ENCODE data around the gene FCN1. TPM values are rescaled to one million over a fixed set of nuclear protein-coding genes. Genes with fewer than 3 reads are reported as not detected.
A peak's percentile ranks its signal among the peaks of the same experiment; 100 is the strongest.

Gene FCN1
- total RNA-seq, 1 donor from 2014 or later: not detected

GRCh38 chr9:134964271-134965055 is 46.8 kb upstream of the FCN1 start:
- Mint-ChIP-seq H3K4me3 (no peak overlapping the region), H3K27me3 (peaks cover 9% of the 10 kb centered on the region), H3K36me3 (no peaks in the 10 kb centered on the region), H3K27ac (no peak overlapping the region), H3K4me1 (ENCODE audit: unreplicated experiment) (peaks cover 11% of the 10 kb centered on the region), H3K9me3 (no peaks in the 10 kb centered on the region)
- DNase-seq (ENCODE audit: extremely low spot score, unreplicated experiment): peak; percentile 53
- no peak for TF ChIP-seq CTCF (conservative IDR thresholded peaks at IDR 0.05)

- Mint-ChIP-seq H3K4me3 (no peak overlapping the region), H3K27ac (no peak overlapping the region), H3K27me3 (peaks cover 9% of the 10 kb centered on the region), H3K4me1 (ENCODE audit: unreplicated experiment) (peaks cover 11% of the 10 kb centered on the region), H3K36me3 (no peaks in the 10 kb centered on the region), H3K9me3 (no peaks in the 10 kb centered on the region)
- DNase-seq (ENCODE audit: extremely low spot score, unreplicated experiment): peak; percentile 56
- TF ChIP-seq CTCF (conservative IDR thresholded peaks at IDR 0.05): no peak
These were observed 45.8 kb upstream of the FCN1 start for GRCh38 chr9:134963546-134963945.

GRCh38 chr9:134962973-134963364 is 45.3 kb upstream of the FCN1 start:
- Mint-ChIP-seq H3K9me3 (no peaks in the 10 kb centered on the region), H3K27ac (no peak overlapping the region), H3K27me3 (peaks cover 7% of the 10 kb centered on the region), H3K4me3 (no peak overlapping the region), H3K36me3 (no peaks in the 10 kb centered on the region), H3K4me1 (ENCODE audit: unreplicated experiment) (peaks cover 8% of the 10 kb centered on the region)
- no peak for TF ChIP-seq CTCF (conservative IDR thresholded peaks at IDR 0.05)
- peak; percentile 62 for DNase-seq (ENCODE audit: extremely low spot score, unreplicated experiment)

- DNase-seq (ENCODE audit: extremely low spot score, unreplicated experiment): peak; percentile 61
- peak; percentile 21 for TF ChIP-seq CTCF (conservative IDR thresholded peaks at IDR 0.05)
- H3K27ac Mint-ChIP-seq: no peak overlapping the region
These were observed 44.6 kb upstream of the FCN1 start for GRCh38 chr9:134962065-134962972.

GRCh38 chr9:134961331-134962064 is 43.8 kb upstream of the FCN1 start:
- no peak overlapping the region for H3K27ac Mint-ChIP-seq
- no peak overlapping the region for H3K4me3 Mint-ChIP-seq
- DNase-seq (ENCODE audit: extremely low spot score, unreplicated experiment): peak; percentile 64
- H3K9me3 Mint-ChIP-seq: no peaks in the 10 kb centered on the region
- H3K27me3 Mint-ChIP-seq: no peaks in the 10 kb centered on the region
- H3K36me3 Mint-ChIP-seq: no peaks in the 10 kb centered on the region
- no peak for TF ChIP-seq CTCF (conservative IDR thresholded peaks at IDR 0.05)
- H3K4me1 Mint-ChIP-seq (ENCODE audit: unreplicated experiment): no peaks in the 10 kb centered on the region

More at GRCh38 chr9:134962065-134962972, 44.6 kb upstream of the FCN1 start:
- Mint-ChIP-seq H3K27me3 (peaks cover under 1% of the 10 kb centered on the region), H3K9me3 (no peaks in the 10 kb centered on the region), H3K4me3 (no peak overlapping the region), H3K36me3 (no peaks in the 10 kb centered on the region), H3K4me1 (ENCODE audit: unreplicated experiment) (peaks cover 1% of the 10 kb centered on the region)
